GM19025 (cell line): ENCODE results near the gene SLC26A11.
"Not testable (repeated sequence)": the region's sequence is repeated elsewhere in the genome, so short reads cannot be mapped to it uniquely, and the experiment has no call there.

ENCODE experiments used
- ATAC-seq: cut with Tn5 transposase; IDR thresholded peaks from one replicate; pipeline ENCODE4 v1.9.1; 2021; ENCODE audit warnings: mild to moderate bottlenecking, low read depth, moderate library complexity; ENCODE audit not compliant: unreplicated experiment

Gene SLC26A11

DNA sequence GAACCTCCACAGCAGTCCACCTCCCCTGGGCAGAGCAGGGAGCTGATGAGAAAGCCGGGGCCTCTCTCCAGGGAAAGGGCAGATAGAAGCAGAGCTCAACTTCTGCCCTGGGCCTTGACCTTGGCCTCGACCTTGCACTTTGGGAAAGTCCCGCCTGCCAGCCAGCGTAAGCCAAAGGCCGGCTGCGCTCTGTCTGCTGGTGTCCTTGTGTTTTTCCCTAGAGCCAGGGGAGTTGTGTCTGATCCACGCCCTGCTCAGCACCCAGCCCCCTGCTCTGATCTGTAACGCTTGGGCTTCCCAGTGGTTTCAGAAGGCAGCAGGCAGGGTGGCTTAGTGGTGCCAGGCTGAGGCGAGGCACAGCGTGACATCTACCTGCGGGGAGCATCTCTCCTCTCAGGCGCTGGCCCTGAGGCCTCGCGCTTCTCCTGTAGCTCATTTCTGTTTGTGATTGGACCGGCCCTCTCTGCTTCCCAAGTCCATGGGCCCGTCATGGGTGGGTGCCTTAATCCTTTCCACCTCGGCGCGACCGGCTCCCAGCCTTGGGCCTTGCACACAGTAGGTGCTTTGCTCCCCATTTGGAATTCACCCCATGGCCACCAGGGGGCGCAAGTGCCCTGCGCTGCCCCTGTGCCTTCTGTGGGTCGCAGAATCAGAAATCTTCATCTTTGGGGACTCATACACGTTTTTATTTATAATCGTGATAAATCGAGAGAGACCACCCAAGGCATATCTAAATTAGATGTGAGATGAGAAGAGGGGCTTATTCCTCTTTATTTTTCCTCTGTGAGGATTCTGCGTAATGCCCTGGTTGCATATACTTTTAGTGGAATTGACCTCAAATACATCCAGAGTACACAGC lies 24.3 kb upstream of the SLC26A11 start:
- no peak for ATAC-seq

- ATAC-seq = no peak
Measured at GRCh38 chr17:80196652-80197051, 23.6 kb upstream of the SLC26A11 start.

- no peak for ATAC-seq
Measured at GRCh38 chr17:80198144-80198661, 22.0 kb upstream of the SLC26A11 start.

DNA sequence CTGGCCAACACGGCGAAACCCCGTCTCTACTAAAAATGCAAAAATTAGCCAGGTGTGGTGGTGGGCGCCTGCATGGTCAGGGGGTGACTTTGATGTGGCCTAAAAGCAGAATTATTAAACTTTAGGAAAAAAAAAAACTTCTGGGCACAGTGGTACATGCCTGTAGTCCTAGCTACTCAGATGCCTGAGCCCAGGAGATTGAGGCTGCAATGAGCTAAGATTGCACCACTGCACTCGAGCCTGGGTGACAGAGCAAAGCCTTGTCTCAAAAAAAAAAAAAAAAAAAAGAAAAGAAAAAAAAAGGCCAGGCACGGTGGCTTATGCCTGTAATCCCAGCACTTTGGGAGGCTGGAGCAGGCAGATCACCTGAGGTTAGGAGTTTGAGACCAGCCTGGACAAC lies 20.9 kb upstream of the SLC26A11 start:
- not testable (repeated sequence) for ATAC-seq

- ATAC-seq = no peak
Measured at GRCh38 chr17:80201446-80201845, 18.8 kb upstream of the SLC26A11 start.

- ATAC-seq = no peak
Measured at GRCh38 chr17:80202197-80202596, 18.0 kb upstream of the SLC26A11 start.

DNA sequence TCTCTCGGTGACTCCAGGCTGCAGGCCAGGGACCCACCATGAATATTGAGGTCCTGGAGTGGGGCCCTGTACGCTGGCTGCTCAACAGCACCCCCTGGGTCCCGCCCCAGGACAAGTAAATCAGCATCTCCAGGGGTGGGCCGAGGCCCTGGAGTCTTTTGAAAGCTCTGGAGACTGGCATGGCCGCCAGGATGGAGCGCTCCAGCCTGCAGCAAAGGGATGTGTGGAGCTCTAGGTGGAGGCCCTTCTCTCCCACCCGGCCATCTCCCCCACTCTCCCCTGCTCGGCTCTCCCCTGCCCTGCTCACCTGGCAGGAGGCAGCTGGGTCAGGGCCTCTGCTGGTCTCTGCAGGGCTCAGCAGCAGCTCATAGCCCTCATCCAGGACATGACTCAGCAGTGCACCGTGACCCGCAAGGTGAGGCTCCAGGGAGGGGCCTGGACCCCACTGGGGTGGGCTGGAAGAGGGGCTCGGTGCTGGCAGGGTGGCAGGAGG lies 16.7 kb upstream of the SLC26A11 start:
- no peak for ATAC-seq

DNA sequence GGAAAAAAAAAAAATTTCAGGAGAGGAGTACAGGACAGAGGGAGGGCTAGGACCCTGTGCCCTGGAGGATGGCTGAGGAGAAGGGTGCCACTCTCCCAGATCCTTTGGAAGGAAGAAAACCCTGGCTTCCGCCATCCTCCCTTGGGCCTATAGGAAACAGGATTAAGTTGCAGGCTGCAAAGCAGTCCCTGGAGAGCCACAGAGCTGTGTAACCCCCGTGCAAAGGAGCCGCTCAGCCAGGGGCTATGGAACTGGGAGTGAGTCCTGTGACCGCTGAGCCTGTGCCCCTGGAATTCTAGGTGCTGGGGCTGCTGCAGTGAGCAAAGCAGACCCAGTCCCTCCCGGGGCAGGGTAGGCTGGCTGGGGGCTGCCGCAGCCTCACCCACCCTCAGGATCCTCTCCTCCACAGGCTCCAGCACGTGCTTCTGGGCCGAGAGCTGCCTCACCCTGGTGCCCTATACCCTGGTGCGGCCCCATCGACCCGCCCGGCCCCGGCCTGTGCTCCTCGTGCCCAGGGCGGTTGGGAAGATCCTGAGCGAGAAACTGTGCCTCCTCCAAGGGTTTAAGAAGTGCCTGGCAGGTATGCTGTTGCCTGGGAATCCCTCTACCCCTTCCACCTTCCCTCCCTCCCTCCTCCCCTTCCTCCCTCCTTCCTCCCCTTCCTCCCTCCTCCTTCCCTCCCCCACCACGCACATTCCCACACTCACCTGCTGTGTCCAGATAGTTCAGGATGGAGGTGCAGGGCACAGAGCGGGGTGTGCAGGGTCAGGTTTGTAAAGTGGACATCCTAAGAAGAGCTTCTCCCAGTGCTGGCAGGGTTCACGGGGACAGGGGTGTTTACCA lies 15.4 kb upstream of the SLC26A11 start:
- no peak for ATAC-seq

GRCh38 chr17:80205811-80206210 lies 14.4 kb upstream of the SLC26A11 start:
- ATAC-seq = no peak

- ATAC-seq = no peak
Measured at GRCh38 chr17:80208050-80208449, 12.2 kb upstream of the SLC26A11 start.

- no peak for ATAC-seq
Measured at GRCh38 chr17:80209765-80210164, 10.5 kb upstream of the SLC26A11 start.

GRCh38 chr17:80210348-80211108 lies 9.7 kb upstream of the SLC26A11 start:
- no peak for ATAC-seq

GRCh38 chr17:80212109-80212508 lies 8.1 kb upstream of the SLC26A11 start:
- no peak for ATAC-seq

DNA sequence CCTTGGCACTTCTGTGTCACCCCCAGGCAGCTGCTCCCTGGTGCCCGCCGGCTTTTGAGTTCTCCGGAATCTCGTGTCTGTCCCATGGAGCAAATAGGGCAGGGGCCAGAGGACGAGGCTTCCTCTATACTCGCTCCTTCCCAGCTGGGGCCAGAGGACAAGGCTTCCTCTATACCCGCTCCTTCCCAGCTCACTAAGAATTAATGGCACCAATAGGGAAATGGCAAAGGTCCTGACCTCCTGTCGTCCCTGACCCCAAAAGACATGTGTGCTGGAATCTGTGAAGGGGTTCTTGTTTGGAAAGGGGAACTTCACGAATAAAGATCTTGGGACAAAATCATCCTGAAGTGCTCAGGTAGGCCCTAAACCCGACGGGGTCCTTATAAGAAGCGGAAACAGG lies 7.7 kb upstream of the SLC26A11 start:
- no peak for ATAC-seq

GRCh38 chr17:80212962-80213642 lies 7.1 kb upstream of the SLC26A11 start:
- no peak for ATAC-seq

DNA sequence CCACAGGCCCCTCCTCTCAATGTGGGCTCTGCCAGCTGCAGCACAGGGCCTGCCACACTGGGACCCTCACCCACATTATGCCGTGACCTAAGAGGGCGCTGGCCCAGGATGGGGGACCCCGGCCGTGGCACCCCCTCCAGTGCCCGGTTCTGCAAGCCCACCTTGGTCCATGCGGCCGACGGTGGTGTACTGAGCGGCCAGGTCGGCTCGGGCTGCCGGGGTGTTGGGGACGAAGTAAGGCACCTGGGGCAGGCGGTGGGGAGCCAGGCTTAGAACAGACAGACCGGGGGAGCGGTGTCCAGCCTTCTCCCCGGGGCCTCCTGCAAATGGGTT lies 6.6 kb upstream of the SLC26A11 start:
- no peak for ATAC-seq

DNA sequence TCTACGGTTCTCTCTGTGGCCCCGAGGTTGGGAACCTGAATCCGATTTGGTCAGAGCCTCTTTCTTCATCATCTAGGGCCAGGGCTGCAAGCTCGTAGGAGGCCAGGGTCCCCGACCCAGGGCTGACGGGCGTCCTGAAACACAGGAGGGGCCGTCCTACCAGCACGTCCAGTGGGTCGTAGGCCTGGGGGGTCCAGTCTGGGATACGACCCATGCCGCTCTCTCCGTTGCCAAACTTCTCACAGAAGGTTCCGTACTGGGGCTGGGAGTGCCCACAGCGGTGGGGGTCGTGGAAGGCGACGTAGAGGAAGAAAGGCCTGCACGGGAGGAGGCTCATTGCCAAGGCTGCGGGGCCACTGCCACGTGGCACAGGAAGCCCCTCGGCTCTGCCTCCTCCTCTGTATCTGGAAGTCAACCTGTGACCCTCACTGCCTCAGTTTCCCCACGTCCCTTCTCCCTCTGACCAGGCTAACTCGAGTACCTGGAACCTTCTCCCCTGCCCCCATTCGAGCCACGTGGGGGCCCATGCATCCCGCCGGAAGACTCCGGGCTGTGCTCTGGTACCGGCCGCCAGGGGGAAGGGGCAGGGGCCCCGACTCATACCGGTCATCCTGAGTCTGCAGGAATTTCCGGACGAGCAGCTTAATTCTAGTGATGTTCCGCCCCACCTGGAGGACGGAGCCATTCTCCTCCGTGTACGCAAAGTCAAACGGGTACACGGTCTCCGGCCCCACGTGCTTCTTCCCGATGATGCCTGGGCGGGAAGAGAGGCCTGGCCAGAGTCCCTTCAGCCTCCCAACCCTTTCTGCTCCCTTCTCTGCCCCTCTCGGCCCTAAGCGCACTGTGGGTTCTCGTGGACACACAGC lies 6.0 kb upstream of the SLC26A11 start:
- no peak for ATAC-seq

- ATAC-seq = no peak
Measured at GRCh38 chr17:80214878-80215210, 5.4 kb upstream of the SLC26A11 start.
